Trophoblast cell (in vitro differentiated cells and primary cell): ENCODE measurements around the gene DAND5.

ENCODE experiments used
- DNase-seq, 2 donors: peaks; one replicate each; pipeline ENCODE4 v3.0.0-alpha.2; 2016
- H2AFZ ChIP-seq: 2 replicates; pipeline ENCODE4 v1.6.1; 2013; ENCODE audit warnings: low read length, moderate library complexity, mild to moderate bottlenecking; ENCODE audit not compliant: insufficient read depth, poor library complexity
- H2AK5ac ChIP-seq: 2 replicates; pipeline ENCODE4 v1.6.1; 2013; ENCODE audit warnings: mild to moderate bottlenecking, low read length
- H2BK120ac ChIP-seq: 2 replicates; pipeline ENCODE4 v1.6.1; 2013; ENCODE audit warnings: low read length, mild to moderate bottlenecking, moderate library complexity; ENCODE audit not compliant: insufficient read depth, poor library complexity
- H2BK12ac ChIP-seq: 2 replicates; pipeline ENCODE4 v1.6.1; 2013; ENCODE audit warnings: mild to moderate bottlenecking, low read length, moderate library complexity
- H2BK5ac ChIP-seq: 2 replicates; pipeline ENCODE4 v1.6.1; 2013; ENCODE audit warnings: low read length, low read depth, moderate library complexity, mild to moderate bottlenecking; ENCODE audit not compliant: poor library complexity
- H3K14ac ChIP-seq: 2 replicates; pipeline ENCODE4 v1.6.1; 2013; ENCODE audit warnings: mild to moderate bottlenecking, low read length
- H3K18ac ChIP-seq: 2 replicates; pipeline ENCODE4 v1.6.1; 2013; ENCODE audit warnings: mild to moderate bottlenecking, low read length
- H3K23ac ChIP-seq: 2 replicates; pipeline ENCODE4 v1.6.1; 2013; ENCODE audit warnings: low read length
- H3K27ac ChIP-seq: 2 replicates; pipeline ENCODE4 v1.5.1; 2013; ENCODE audit warnings: low read depth, mild to moderate bottlenecking, inconsistent platforms, low read length, moderate library complexity
- H3K27me3 ChIP-seq: 2 replicates; pipeline ENCODE4 v1.6.1; 2013; ENCODE audit warnings: inconsistent platforms, mild to moderate bottlenecking, low read length, moderate library complexity; ENCODE audit not compliant: insufficient read depth
- H3K36me3 ChIP-seq, 2 experiments: 1 replicate in 1 of 2; 2 replicates in 1 of 2; pipeline ENCODE4 v1.6.1; 2013; ENCODE audit warnings: low read length in 2 of 2, mild to moderate bottlenecking in 2 of 2, moderate library complexity in 1 of 2; ENCODE audit not compliant: insufficient read depth in 2 of 2, control insufficient read depth in 1 of 2
- H3K4ac ChIP-seq: 2 replicates; pipeline ENCODE4 v1.6.1; 2013; ENCODE audit warnings: low read depth, mild to moderate bottlenecking, low read length, moderate library complexity
- H3K4me1 ChIP-seq, 2 experiments: 1 replicate in 1 of 2; 2 replicates in 1 of 2; pipeline ENCODE4 v1.6.1; 2013; ENCODE audit warnings: low read length in 2 of 2, mild to moderate bottlenecking in 2 of 2, moderate library complexity in 1 of 2; ENCODE audit not compliant: insufficient read depth in 2 of 2, control insufficient read depth in 1 of 2
- H3K4me2 ChIP-seq: 2 replicates; pipeline ENCODE4 v1.6.1; 2013; ENCODE audit warnings: inconsistent platforms, mild to moderate bottlenecking, low read length, moderate library complexity
- H3K4me3 ChIP-seq: 2 replicates; pipeline ENCODE4 v1.5.1; 2013; ENCODE audit warnings: mild to moderate bottlenecking, low read depth, low read length, inconsistent platforms
- H3K79me1 ChIP-seq: one replicate; pipeline ENCODE4 v1.6.1; 2013; ENCODE audit warnings: low read length
- H3K79me2 ChIP-seq: 2 replicates; pipeline ENCODE4 v1.6.1; 2013; ENCODE audit warnings: low read length, mild to moderate bottlenecking; ENCODE audit not compliant: control insufficient read depth, insufficient read depth, poor library complexity
- H3K9ac ChIP-seq: 2 replicates; pipeline ENCODE4 v1.6.1; 2013; ENCODE audit warnings: mild to moderate bottlenecking, low read length
- H3K9me3 ChIP-seq: 2 replicates; pipeline ENCODE4 v1.6.1; 2013; ENCODE audit warnings: low read depth, mild to moderate bottlenecking, control low read depth, inconsistent platforms, low read length; ENCODE audit not compliant: insufficient read depth
- H4K12ac ChIP-seq: 2 replicates; pipeline ENCODE4 v1.6.1; 2013; ENCODE audit warnings: low read depth, mild to moderate bottlenecking, low read length, moderate library complexity
- H4K8ac ChIP-seq: 2 replicates; pipeline ENCODE4 v1.6.1; 2013; ENCODE audit warnings: low read depth, mild to moderate bottlenecking, low read length, moderate library complexity
- H4K91ac ChIP-seq: one replicate; pipeline ENCODE4 v1.6.1; 2013; ENCODE audit warnings: low read depth, mild to moderate bottlenecking, low read length, moderate library complexity
- WGBS: extraction: QIAGEN DNeasy Blood & Tissue Kit; methylation state at CpG from one replicate; pipeline ENCODE4 v1.1.7; 2013; ENCODE audit warnings: missing lambda C conversion rate; ENCODE audit not compliant: insufficient read length, insufficient coverage; ENCODE audit errors: extremely low coverage; 5-methylcytosine and 5-hydroxymethylcytosine counted together

DAND5 gene

GRCh38 chr19:12930002-12930645 is 39.3 kb upstream of the DAND5 start:
- Histone ChIP-seq H3K27me3 (no peaks in the 10 kb centered on the region), H3K9me3 (peaks cover 2% of the 10 kb centered on the region), H3K79me1 (peaks cover 9% of the 10 kb centered on the region), H3K4me2 (no peak overlapping the region), H3K18ac (no peak overlapping the region), H2AK5ac (no peak overlapping the region), H3K9ac (no peak overlapping the region), H4K91ac (no peak overlapping the region), H3K14ac (no peak overlapping the region), H3K36me3 (peaks cover 38% of the 10 kb centered on the region in 2 experiments), H3K27ac (no peak overlapping the region), H3K4ac (no peak overlapping the region), H3K79me2 (peaks cover 9% of the 10 kb centered on the region), H3K4me3 (no peak overlapping the region), H3K4me1 (peaks cover 6 to 7% of the 10 kb centered on the region in 2 experiments), H2BK12ac (no peak overlapping the region), H4K12ac (no peak overlapping the region), H2BK120ac (no peak overlapping the region), H2BK5ac (no peak overlapping the region), H3K23ac (no peak overlapping the region), H4K8ac (no peak overlapping the region), H2AFZ (no peak overlapping the region)
- no CpG with 5 or more reads among the region's 19 CpGs for WGBS
- no peak for DNase-seq

GRCh38 chr19:12932392-12933286 is 36.7 kb upstream of the DAND5 start:
- Histone ChIP-seq H2AK5ac (peak overlapping the region; percentile 71), H3K4me2 (peak overlapping the region; percentile 82), H2BK12ac (no peak overlapping the region), H3K14ac (peak overlapping the region; percentile 96), H3K79me1 (peaks cover 11% of the 10 kb centered on the region), H4K8ac (peak overlapping the region; percentile 96), H3K27me3 (no peaks in the 10 kb centered on the region), H3K4me3 (peak overlapping the region; percentile 96), H2BK120ac (no peak overlapping the region), H3K27ac (no peak overlapping the region), H2BK5ac (no peak overlapping the region), H3K9me3 (no peaks in the 10 kb centered on the region), H3K9ac (peak overlapping the region; percentile 89), H3K4me1 (peaks cover 10 to 11% of the 10 kb centered on the region in 2 experiments), H3K4ac (peak overlapping the region; percentile 86), H3K36me3 (peaks cover 22 to 23% of the 10 kb centered on the region in 2 experiments), H3K18ac (peak overlapping the region; percentile 91), H4K12ac (peak overlapping the region; percentile 89), H4K91ac (peak overlapping the region; percentile 82), H3K23ac (no peak overlapping the region), H3K79me2 (peaks cover 11% of the 10 kb centered on the region), H2AFZ (peak overlapping the region; percentile 8)
- WGBS = no CpG with 5 or more reads among the region's 16 CpGs
- DNase-seq = no peak

- H3K4me2 ChIP-seq = peak within 1 kb of the TSS; percentile 82
- peaks cover 17 to 18% of the 10 kb centered on the region in 2 experiments for H3K36me3 ChIP-seq
- WGBS = no CpG with 5 or more reads among the region's 51 CpGs
- H3K14ac ChIP-seq = peak within 1 kb of the TSS; percentile 96
- H3K23ac ChIP-seq = no peak within 1 kb of the TSS
- peaks cover under 1% of the 10 kb centered on the region for H3K9me3 ChIP-seq
- peak within 1 kb of the TSS; percentile 91 for H3K18ac ChIP-seq
- H3K27ac ChIP-seq = peak within 1 kb of the TSS; percentile 29
- peak within 1 kb of the TSS; percentile 96 for H4K8ac ChIP-seq
- H3K79me1 ChIP-seq = peaks cover 16% of the 10 kb centered on the region
- peaks cover 13% of the 10 kb centered on the region in 2 experiments for H3K4me1 ChIP-seq
- H3K9ac ChIP-seq = peak within 1 kb of the TSS; percentile 89
- peak; percentile 86 to 93 for DNase-seq
- peak within 1 kb of the TSS; percentile 96 for H3K4me3 ChIP-seq
- H3K4ac ChIP-seq = peak within 1 kb of the TSS; percentile 86
- H2BK5ac ChIP-seq = peak within 1 kb of the TSS; percentile 77
- peak within 1 kb of the TSS; percentile 82 for H4K91ac ChIP-seq
- H3K27me3 ChIP-seq = no peaks in the 10 kb centered on the region
- peaks cover 15% of the 10 kb centered on the region for H3K79me2 ChIP-seq
- H4K12ac ChIP-seq = peak within 1 kb of the TSS; percentile 89
- H2AK5ac ChIP-seq = peak within 1 kb of the TSS; percentile 71
- peak within 1 kb of the TSS; percentile 91 for H2AFZ ChIP-seq
- H2BK120ac ChIP-seq = peak within 1 kb of the TSS; percentile 88
- peak within 1 kb of the TSS; percentile 10 for H2BK12ac ChIP-seq
Observed at GRCh38 chr19:12933287-12934072, 35.9 kb upstream of the DAND5 start, which contains the start of gene FARSA. Gene FARSA (minus strand): TSS chr19:12933711. CDS start chr19:12933696, 15 bp downstream.

- peaks cover 16% of the 10 kb centered on the region in 2 experiments for H3K4me1 ChIP-seq
- peaks cover 28% of the 10 kb centered on the region for H3K79me2 ChIP-seq
- H4K8ac ChIP-seq = no peak overlapping the region
- no peak overlapping the region for H3K18ac ChIP-seq
- peaks cover 2% of the 10 kb centered on the region for H3K9me3 ChIP-seq
- peak; percentile 87 to 95 for DNase-seq
- H3K4me2 ChIP-seq = no peak overlapping the region
- no CpG with 5 or more reads among the region's 10 CpGs for WGBS
- H2BK120ac ChIP-seq = no peak overlapping the region
- H2BK12ac ChIP-seq = no peak overlapping the region
- no peak overlapping the region for H3K9ac ChIP-seq
- no peak overlapping the region for H2AK5ac ChIP-seq
- H3K14ac ChIP-seq = no peak overlapping the region
- no peak overlapping the region for H4K91ac ChIP-seq
- H4K12ac ChIP-seq = no peak overlapping the region
- no peak overlapping the region for H2AFZ ChIP-seq
- no peaks in the 10 kb centered on the region for H3K27me3 ChIP-seq
- H2BK5ac ChIP-seq = no peak overlapping the region
- no peak overlapping the region for H3K23ac ChIP-seq
- H3K36me3 ChIP-seq = peaks cover 15% of the 10 kb centered on the region in 2 experiments
- no peak overlapping the region for H3K27ac ChIP-seq
- no peak overlapping the region for H3K4me3 ChIP-seq
- peaks cover 23% of the 10 kb centered on the region for H3K79me1 ChIP-seq
- H3K4ac ChIP-seq = no peak overlapping the region
Observed at GRCh38 chr19:12935071-12935470, 34.3 kb upstream of the DAND5 start.
